A549 (cell line): ENCODE measurements around the gene BNIP5. TPM values are rescaled to one million over a fixed set of nuclear protein-coding genes. Genes with fewer than 3 reads are reported as not detected.

Experiments
- ATAC-seq, 2 experiments: fragments of 200-7000 bp in 1 of 2; fragments of >200 bp in 1 of 2; cut with Nextera tagmentation in 1 of 2; cut with Tn5 transposase in 1 of 2; 3 replicates each; pipeline versions ENCODE4 v1.8.0 to v1.9.1; 2018 to 2020; ENCODE audit warnings: mild to moderate bottlenecking in 1 of 2, moderate library complexity in 1 of 2
- CTCF ChIA-PET: fragments of 300-600 bp; sonication (Branson Sonifier 250); formaldehyde crosslinking; extraction: SDS; loops from one replicate; lab custom pipeline; 2021; ENCODE audit warnings: antibody characterized with exemption, inconsistent platforms; lab: Yijun Ruan, JAX
- POLR2A ChIA-PET: fragments of 350-600 bp; formaldehyde crosslinking; extraction: SDS; loops from one replicate; lab custom pipeline; 2021; ENCODE audit warnings: antibody characterized with exemption, inconsistent platforms; lab: Yijun Ruan, JAX
- DNase-seq, 2 experiments: peaks; one replicate each; pipeline versions ENCODE4 v3.0.0 to v3.0.0-alpha.2; 2011 to 2016; ENCODE audit warnings: low read depth in 1 of 2, low spot score in 1 of 2
- FAIRE-seq: peaks from 2 replicates; lab custom pipeline; 2011; peaks lifted over from hg19 to GRCh38; lab: Jason Lieb, UNC
- H3K27ac ChIP-seq, 2 experiments: fragments of >200 bp; sonication (Bioruptor Twin); formaldehyde crosslinking; 3 replicates each; pipeline ENCODE4 v1.5.1; 2016 to 2017
- H3K4me1 ChIP-seq: fragments of >200 bp; sonication (Bioruptor Twin); formaldehyde crosslinking; 3 replicates; pipeline ENCODE4 v1.6.1; 2016
- H3K4me2 ChIP-seq: fragments of >200 bp; sonication (Bioruptor Twin); formaldehyde crosslinking; 3 replicates; pipeline ENCODE4 v1.6.1; 2016
- H3K4me3 ChIP-seq: fragments of >200 bp; sonication (Bioruptor Twin); formaldehyde crosslinking; 3 replicates; pipeline ENCODE4 v1.5.1; 2016
- H3K9me3 ChIP-seq: fragments of >200 bp; sonication (Bioruptor Twin); formaldehyde crosslinking; 3 replicates; pipeline ENCODE4 v1.6.1; 2016
- BCL3 ChIP-seq: fragments of >200 bp; sonication (Bioruptor Twin); formaldehyde crosslinking; IDR thresholded peaks from 3 replicates; pipeline ENCODE4 v1.6.1; 2016
- BHLHE40 ChIP-seq: IDR thresholded peaks from 2 replicates; pipeline ENCODE4 v1.6.1; 2012; ENCODE audit warnings: low read depth, low read length, inconsistent platforms
- CBX2 ChIP-seq: fragments of 200-600 bp; sonication (generic); IDR thresholded peaks from 2 replicates; pipeline ENCODE4 v1.6.1; 2016; ENCODE audit warnings: low read depth, mild to moderate bottlenecking, borderline replicate concordance
- CHD2 ChIP-seq: fragments of 150-350 bp; IDR thresholded peaks from 2 replicates; pipeline ENCODE4 v1.6.1; 2014; ENCODE audit warnings: low read length; ENCODE audit not compliant: partially characterized antibody
- CTCF ChIP-seq: fragments of >200 bp; sonication (Bioruptor Twin); formaldehyde crosslinking; IDR thresholded peaks from 3 replicates; pipeline ENCODE4 v1.5.1; 2016
- EHF ChIP-seq: fragments of 250-450 bp; sonication (Bioruptor Pico); IDR thresholded peaks from 2 replicates; pipeline ENCODE4 v1.5.0; 2020; ENCODE audit warnings: mild to moderate bottlenecking
- ELK1 ChIP-seq: fragments of 150-350 bp; IDR thresholded peaks from 2 replicates; pipeline ENCODE4 v1.6.1; 2014; ENCODE audit warnings: low read depth, mild to moderate bottlenecking, low read length
- FOSB ChIP-seq: fragments of 250-450 bp; sonication (Bioruptor Pico); IDR thresholded peaks from 2 replicates; pipeline ENCODE4 v1.5.0; 2020; ENCODE audit warnings: mild to moderate bottlenecking, moderate library complexity
- FOXS1 ChIP-seq: fragments of 250-450 bp; sonication (Bioruptor Pico); IDR thresholded peaks from 2 replicates; pipeline ENCODE4 v1.5.0; 2020; ENCODE audit warnings: mild to moderate bottlenecking, moderate library complexity
- HDAC2 ChIP-seq: fragments of 200-600 bp; sonication (generic); IDR thresholded peaks from 2 replicates; pipeline ENCODE4 v1.6.1; 2016
- HEYL ChIP-seq: fragments of 250-450 bp; sonication (Bioruptor Pico); IDR thresholded peaks from 2 replicates; pipeline ENCODE4 v1.8.0; 2021; ENCODE audit warnings: mild to moderate bottlenecking, moderate library complexity
- HMGXB4 ChIP-seq: fragments of 250-450 bp; sonication (Bioruptor Pico); IDR thresholded peaks from 2 replicates; pipeline ENCODE4 v1.5.0; 2021; ENCODE audit warnings: mild to moderate bottlenecking, moderate library complexity, borderline replicate concordance
- HOXB13 ChIP-seq: fragments of 250-450 bp; sonication (Bioruptor Pico); IDR thresholded peaks from 2 replicates; pipeline ENCODE4 v1.5.0; 2020; ENCODE audit warnings: low read depth, mild to moderate bottlenecking, moderate library complexity
- KDM5A ChIP-seq: fragments of 200-600 bp; sonication (generic); IDR thresholded peaks from 2 replicates; pipeline ENCODE4 v1.6.1; 2016; ENCODE audit warnings: antibody characterized with exemption, mild to moderate bottlenecking
- MAFK ChIP-seq: fragments of 450-650 bp; IDR thresholded peaks from 2 replicates; pipeline ENCODE4 v1.6.1; 2014; ENCODE audit not compliant: partially characterized antibody
- MAX ChIP-seq: IDR thresholded peaks from 2 replicates; pipeline ENCODE4 v1.6.1; 2012
- NPAS2 ChIP-seq: fragments of 250-450 bp; sonication (Bioruptor Pico); IDR thresholded peaks from 2 replicates; pipeline ENCODE4 v1.8.0; 2022; ENCODE audit warnings: mild to moderate bottlenecking, moderate library complexity, borderline replicate concordance
- POLR2AphosphoS2 ChIP-seq: conservative IDR thresholded peaks from 2 replicates; pipeline ENCODE4 v1.6.1; 2012; ENCODE audit warnings: low read length, improper control_type of control experiment, inconsistent platforms
- RAD21 ChIP-seq, 2 experiments: fragments of >200 bp in 1 of 2; sonication (Bioruptor Twin) in 1 of 2; formaldehyde crosslinking in 1 of 2; IDR thresholded peaks in 1 of 2; conservative IDR thresholded peaks in 1 of 2; 2 replicates in 1 of 2; 3 replicates in 1 of 2; pipeline ENCODE4 v1.6.1; 2012 to 2018; ENCODE audit warnings: inconsistent platforms in 1 of 2
- RARB ChIP-seq: fragments of 250-450 bp; sonication (Bioruptor Pico); IDR thresholded peaks from 2 replicates; pipeline ENCODE4 v1.8.0; 2021; ENCODE audit warnings: mild to moderate bottlenecking, moderate library complexity
- RCOR1 ChIP-seq: fragments of 150-350 bp; IDR thresholded peaks from 2 replicates; pipeline ENCODE4 v1.6.1; 2014; ENCODE audit warnings: antibody characterized with exemption, low read length, low read depth
- RFX5 ChIP-seq: fragments of 450-650 bp; IDR thresholded peaks from 2 replicates; pipeline ENCODE4 v1.7.1; 2014; ENCODE audit warnings: antibody characterized with exemption, mild to moderate bottlenecking, moderate library complexity
- SMC3 ChIP-seq: fragments of >200 bp; sonication (Bioruptor Twin); formaldehyde crosslinking; IDR thresholded peaks from 3 replicates; pipeline ENCODE4 v1.6.1; 2018; ENCODE audit warnings: inconsistent platforms
- SREBF2 ChIP-seq: fragments of 450-650 bp; IDR thresholded peaks from 2 replicates; pipeline ENCODE4 v1.6.1; 2014; ENCODE audit warnings: mild to moderate bottlenecking, moderate library complexity
- USF2 ChIP-seq: fragments of 450-650 bp; IDR thresholded peaks from 2 replicates; pipeline ENCODE4 v1.6.1; 2014; ENCODE audit warnings: antibody characterized with exemption
- ZSCAN20 ChIP-seq: fragments of 250-450 bp; sonication (Bioruptor Pico); IDR thresholded peaks from 2 replicates; pipeline ENCODE4 v1.8.0; 2022; ENCODE audit warnings: mild to moderate bottlenecking, moderate library complexity
- WGBS: methylation state at CpG from one replicate; pipeline ENCODE4 v1.1.6; 2017; ENCODE audit errors: missing lambda C conversion rate; 5-methylcytosine and 5-hydroxymethylcytosine counted together
- polyA plus RNA-seq, 4 experiments: library from polyadenylated mRNA; depleted of rRNA in 3 of 4; stranded (reverse); fragments of >200 nt; fragmentation: RNase III in 1 of 4; extraction: RNeasy Plus Mini Kit Qiagen cat#74134 plus additional on column Dnase treatment in 1 of 4; gene quantifications; 2 replicates in 3 of 4; 3 replicates in 1 of 4; pipeline ENCODE4 v1.2.3, GENCODE V29; 2011 to 2017

The BNIP5 gene
- polyA plus RNA-seq, 2 of the 4 experiments (the other 2 are of a cell fraction) = not detected

GRCh38 chr6:36374972-36375371 lies 38.3 kb upstream of the BNIP5 start:
- Histone ChIP-seq H3K4me2 (no peak overlapping the region), H3K27ac (no peak overlapping the region), H3K9me3 (no peaks in the 10 kb centered on the region), H3K4me1 (no peaks in the 10 kb centered on the region), H3K4me3 (no peak overlapping the region)
- TF ChIP-seq POLR2AphosphoS2 (no peak), FOSB (CRISPR knock-in tag) (no peak), MAFK (no peak), NPAS2 (CRISPR knock-in tag) (no peak), HDAC2 (no peak), ELK1 (no peak), CHD2 (no peak), FOXS1 (CRISPR knock-in tag) (no peak), KDM5A (no peak), SMC3 (no peak), HEYL (no peak), CBX2 (no peak), RFX5 (no peak), CTCF (no peak), RARB (CRISPR knock-in tag) (no peak), RAD21 (conservative IDR thresholded peaks at IDR 0.05 in 1 of 2, IDR thresholded peaks at IDR 0.05 in 1 of 2) (no peak), USF2 (no peak)
- no peak for FAIRE-seq
- ChIA-PET CTCF (no interaction called here), POLR2A (no interaction called here)
- ATAC-seq = no peak
- 68% methylated on average over 8 of the region's 8 CpGs for WGBS
- DNase-seq = no peak

- Histone ChIP-seq H3K9me3 (no peaks in the 10 kb centered on the region), H3K4me3 (no peak overlapping the region), H3K27ac (no peak overlapping the region), H3K4me2 (no peak overlapping the region), H3K4me1 (no peaks in the 10 kb centered on the region)
- no peak for TF ChIP-seq NPAS2 (CRISPR knock-in tag)
- TF ChIP-seq BHLHE40 = no peak
- no peak for TF ChIP-seq FOXS1 (CRISPR knock-in tag)
- no peak for TF ChIP-seq MAX
- no peak for TF ChIP-seq RCOR1
- TF ChIP-seq RARB (CRISPR knock-in tag) = no peak
- no peak for TF ChIP-seq ELK1
- no peak for TF ChIP-seq HOXB13 (CRISPR knock-in tag)
- TF ChIP-seq HMGXB4 = no peak
- TF ChIP-seq BCL3 = no peak
- TF ChIP-seq ZSCAN20 (CRISPR knock-in tag) = no peak
- no peak for TF ChIP-seq EHF
- no peak for TF ChIP-seq CHD2
- no peak for TF ChIP-seq SREBF2
- ATAC-seq = no peak
- DNase-seq = no peak
- CTCF ChIA-PET = interaction anchor here (0.6 kb wide), 1 partner anchor 83 kb away, joined by 3 read pairs; no protein-coding TSS in a partner anchor
- no peak for FAIRE-seq
- POLR2A ChIA-PET = no interaction called here
- 50% methylated on average over 4 of the region's 4 CpGs for WGBS
Measured at GRCh38 chr6:36374194-36374593, 37.5 kb upstream of the BNIP5 start.
